GM15510 (cell line): Measurements from ENCODE around the gene IL4.

ENCODE experiments used
- POLR2A ChIP-seq: IDR thresholded peaks from 3 replicates; pipeline ENCODE4 v1.6.1; 2011; ENCODE audit warnings: borderline replicate concordance; ENCODE audit not compliant: insufficient read length; ENCODE audit errors: extremely low read depth

IL4 gene

GRCh38 chr5:132677191-132677590, 3.4 kb downstream of the IL4 start:
- TF ChIP-seq POLR2A: no peak

- TF ChIP-seq POLR2A: no peak
Measured at GRCh38 chr5:132677682-132678400, 4.1 kb downstream of the IL4 start.

GRCh38 chr5:132678735-132679134, 4.9 kb downstream of the IL4 start:
- no peak for TF ChIP-seq POLR2A

GRCh38 chr5:132679166-132679565, 5.4 kb downstream of the IL4 start:
- no peak for TF ChIP-seq POLR2A

DNA sequence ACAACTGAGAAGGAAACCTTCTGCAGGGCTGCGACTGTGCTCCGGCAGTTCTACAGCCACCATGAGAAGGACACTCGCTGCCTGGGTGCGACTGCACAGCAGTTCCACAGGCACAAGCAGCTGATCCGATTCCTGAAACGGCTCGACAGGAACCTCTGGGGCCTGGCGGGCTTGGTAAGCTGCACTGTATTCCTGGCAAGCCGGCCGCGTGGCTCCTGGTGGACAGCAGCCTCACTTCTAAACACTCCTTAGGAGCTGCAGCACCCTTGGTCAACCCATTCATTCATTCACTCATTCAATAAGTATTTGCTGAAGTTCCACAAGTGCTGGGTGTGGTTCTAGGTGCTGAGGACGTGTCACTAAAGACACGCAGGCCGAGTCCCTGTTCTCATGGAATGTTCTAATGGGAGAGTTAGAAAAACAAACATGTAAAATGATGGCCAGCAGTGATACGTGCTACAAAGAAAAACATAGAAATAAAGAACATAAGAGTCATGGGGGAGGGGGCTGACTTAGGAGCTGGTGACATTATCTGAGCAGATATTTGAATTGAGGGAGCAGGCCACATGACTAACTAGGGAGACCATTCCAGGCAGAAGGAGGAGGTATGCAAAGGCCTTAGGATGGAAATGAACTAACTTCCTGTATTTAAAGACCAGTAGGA, 6.1 kb downstream of the IL4 start:
- TF ChIP-seq POLR2A: no peak

DNA sequence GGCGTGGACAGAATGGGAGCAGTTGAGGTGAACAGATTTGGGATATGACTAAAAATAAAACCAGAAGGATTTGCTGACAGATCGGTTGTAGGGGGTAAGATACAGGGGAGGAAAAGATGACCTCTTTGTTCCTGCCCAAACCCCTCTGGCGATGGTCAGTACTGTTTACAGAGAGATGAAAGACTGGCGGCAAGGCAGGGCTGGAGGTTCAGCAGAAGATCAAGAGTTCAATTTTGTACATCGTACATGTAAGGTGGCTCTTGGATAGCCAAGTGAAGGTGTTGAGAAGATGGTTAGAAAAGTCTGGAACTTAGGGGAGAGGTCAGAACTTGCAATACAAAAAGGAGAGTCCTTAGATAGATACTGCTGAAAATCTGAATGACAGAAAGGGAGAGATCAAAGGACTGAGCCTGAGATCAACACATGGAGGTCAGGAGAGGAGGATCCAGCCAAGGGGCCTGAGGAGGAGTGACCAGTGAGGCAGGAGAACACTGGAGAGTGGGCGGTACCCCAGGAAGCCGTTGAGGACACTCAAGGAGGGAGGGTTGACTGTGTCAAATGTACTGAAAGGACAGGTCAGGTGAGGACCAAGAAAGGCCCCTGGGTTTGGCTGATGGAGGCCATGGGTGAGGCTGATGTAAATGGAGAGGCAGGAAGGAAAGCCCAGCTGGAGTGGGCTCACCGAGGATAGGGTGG, 7.1 kb downstream of the IL4 start:
- TF ChIP-seq POLR2A: no peak

- TF ChIP-seq POLR2A: no peak
Measured at GRCh38 chr5:132681476-132681831, 7.7 kb downstream of the IL4 start.

GRCh38 chr5:132681983-132682382, 8.2 kb downstream of the IL4 start:
- TF ChIP-seq POLR2A: no peak

DNA sequence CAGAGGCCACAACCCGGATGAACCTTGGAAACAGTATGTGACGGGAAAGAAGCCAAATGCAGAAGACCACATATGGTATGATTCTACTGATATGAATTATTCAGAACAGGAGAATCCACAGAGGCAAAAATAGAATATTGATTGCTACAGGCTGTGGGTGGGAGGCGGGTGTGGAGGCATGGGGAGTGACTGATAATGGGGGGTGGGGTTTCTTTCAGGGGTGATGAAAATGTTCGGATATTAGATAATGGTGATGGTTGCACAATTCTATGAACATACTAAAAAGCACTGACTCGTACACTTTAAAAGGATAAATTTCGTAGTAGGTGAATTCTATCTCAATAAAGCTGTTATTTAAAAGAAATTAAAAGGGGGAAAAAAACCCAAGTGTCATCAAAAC, 10.7 kb downstream of the IL4 start:
- TF ChIP-seq POLR2A: no peak

- no peak for TF ChIP-seq POLR2A
Measured at GRCh38 chr5:132684922-132685720, 11.3 kb downstream of the IL4 start.

DNA sequence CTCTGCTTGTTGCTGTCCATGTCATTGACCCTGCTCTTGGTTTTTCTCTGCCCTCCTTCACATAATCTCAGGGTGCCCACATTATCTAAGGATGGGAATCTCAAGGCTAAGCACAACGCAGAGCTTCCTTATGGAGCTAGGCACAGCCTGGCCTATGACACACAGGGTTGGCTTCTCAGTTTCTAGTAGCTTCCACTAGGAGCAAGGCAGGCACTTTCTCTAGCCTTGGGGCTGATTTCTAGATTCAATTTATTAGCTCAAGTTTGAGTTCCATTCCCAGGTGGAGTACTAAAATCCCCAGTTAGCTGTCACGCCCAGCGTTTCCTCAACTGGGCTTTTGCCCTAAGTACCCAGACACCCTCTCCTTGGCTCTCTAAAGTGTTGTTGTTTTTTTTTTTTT, 12.4 kb downstream of the IL4 start:
- TF ChIP-seq POLR2A: no peak

DNA sequence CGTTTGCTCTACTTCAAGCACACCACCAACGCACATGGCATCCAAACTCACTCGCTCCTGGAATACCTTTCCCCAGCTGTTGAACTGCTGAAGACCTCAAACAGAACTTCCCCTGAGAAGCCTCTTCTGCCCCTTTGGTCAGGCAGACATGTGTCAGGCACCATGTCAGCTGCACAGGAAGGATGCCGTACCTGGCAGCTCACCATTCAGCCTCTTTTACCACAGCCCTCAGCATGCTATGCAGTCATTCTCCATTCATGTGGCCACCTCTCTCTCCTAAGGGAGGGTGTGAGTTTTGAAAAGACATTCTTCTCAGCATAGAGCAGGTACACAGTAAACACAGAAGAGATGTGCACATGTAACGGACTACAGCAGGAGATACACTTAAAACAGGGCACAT, 14.2 kb downstream of the IL4 start:
- TF ChIP-seq POLR2A: no peak

GRCh38 chr5:132688536-132689339, 14.9 kb downstream of the IL4 start:
- no peak for TF ChIP-seq POLR2A

DNA sequence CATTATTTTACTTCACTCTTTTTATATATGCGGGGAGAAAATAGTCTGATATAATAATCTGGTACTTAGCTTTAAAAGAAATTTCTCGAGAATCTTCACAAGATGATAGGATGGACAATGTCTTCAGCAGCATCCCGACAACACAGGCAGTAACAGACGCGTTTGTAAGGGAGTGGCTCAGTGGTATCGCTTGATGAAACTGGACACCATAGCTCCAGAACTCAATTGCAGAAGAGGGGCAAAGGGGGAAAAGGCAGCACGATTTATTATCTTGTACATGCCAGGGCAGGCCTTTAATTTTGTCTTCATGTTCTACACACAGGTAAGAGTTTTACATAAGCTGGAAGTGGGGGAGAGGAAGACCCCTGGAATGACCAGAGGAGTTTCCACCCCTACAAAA, 15.7 kb downstream of the IL4 start:
- no peak for TF ChIP-seq POLR2A
